NCI-H2171 treated with DMSO at 0.1 percent for 48 hours (cell line): ENCODE data around the gene LRMDA.
A peak's percentile ranks its signal among the peaks of the same experiment; 100 is the strongest.

Experiments
- DNase-seq: peaks from one replicate; lab custom pipeline; 2025; lab: John Stamatoyannopoulos, UW

Gene LRMDA

GRCh38 chr10:75402486-75403143 lies 28.8 kb upstream of the LRMDA start:
- DNase-seq: peak; percentile 87

GRCh38 chr10:75403144-75403938 lies 28.1 kb upstream of the LRMDA start:
- peak; percentile 63 for DNase-seq

DNA sequence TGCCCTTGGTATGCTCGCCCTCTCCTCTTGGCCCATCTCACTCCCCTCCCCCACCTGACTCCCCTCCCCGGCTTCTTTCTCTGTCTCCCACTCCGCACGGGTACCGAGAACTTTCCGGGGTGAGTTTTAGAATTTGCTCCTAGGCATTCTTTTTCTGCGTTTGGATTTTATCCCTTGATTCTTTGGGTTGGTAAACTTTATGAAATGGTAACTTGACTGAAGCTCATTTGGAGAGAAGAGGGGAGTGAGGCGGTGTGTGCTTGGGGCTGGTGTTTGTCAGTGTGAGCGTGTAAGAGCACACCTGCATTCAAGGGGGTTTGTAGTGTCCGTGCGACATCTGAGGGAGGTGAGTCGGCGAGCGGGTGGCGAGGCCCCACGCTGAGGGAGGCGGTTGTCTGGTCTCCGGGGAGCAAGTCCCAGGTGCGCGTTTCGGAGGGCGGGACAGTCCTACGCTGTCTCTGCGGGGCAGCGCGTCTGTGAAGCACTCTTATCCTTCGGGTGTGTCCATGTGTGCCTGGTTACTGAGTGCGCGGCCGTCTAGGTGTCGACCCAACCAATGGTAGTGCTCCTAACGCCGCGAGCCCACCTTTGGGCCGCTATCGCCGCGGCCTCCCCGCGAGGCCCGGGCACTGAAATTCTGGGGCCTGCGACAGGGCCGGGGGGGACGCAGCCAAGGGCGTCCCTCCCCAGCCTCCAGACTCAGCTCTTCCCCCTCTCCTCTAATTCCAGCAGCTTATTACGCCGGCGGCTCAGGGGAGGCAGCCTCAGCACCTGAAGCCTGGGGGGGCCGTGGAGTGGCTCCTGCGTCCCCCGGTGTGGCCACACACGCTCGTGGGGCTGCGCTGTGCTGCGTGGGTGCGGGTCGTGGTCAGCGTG lies 27.2 kb upstream of the LRMDA start:
- DNase-seq: peak; percentile 58

DNA sequence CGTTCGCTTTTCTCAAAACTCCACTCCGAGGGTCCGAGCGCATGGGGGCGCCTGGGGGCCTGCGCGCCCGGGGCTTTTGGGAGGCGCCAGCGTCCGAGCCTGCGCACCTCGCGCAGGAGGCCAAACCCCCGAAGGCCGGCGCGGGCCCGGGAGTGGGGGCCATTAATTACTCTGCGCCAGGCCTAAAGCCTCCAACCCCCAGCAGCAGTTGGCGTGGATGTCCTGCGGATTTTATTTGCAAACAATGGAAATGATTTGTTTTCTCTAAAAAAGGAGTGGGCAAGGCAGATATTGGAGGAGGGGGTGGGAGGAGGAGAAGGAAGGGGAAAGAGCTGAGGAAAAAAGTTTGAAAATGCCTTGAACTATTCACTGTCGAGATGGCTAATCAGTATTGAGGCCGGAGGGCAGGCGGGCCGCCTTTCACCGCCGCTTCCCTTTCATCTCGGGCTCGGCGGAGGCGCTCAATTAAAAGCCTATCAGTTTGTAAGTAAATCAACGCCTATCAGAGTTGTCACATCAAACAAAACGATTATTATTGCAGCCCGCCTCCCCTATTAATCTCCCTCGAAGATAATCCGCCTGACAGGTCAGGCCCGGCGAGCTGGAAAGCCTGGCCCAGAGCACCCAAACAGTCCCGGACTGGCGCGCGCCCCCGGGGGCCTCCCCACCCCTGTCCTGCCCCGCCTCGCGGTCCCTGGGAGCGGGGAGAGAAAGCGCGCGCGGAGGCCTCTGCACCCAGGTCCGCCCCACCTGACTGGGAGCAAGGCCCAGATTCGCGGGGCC lies 26.4 kb upstream of the LRMDA start:
- DNase-seq: no peak

DNA sequence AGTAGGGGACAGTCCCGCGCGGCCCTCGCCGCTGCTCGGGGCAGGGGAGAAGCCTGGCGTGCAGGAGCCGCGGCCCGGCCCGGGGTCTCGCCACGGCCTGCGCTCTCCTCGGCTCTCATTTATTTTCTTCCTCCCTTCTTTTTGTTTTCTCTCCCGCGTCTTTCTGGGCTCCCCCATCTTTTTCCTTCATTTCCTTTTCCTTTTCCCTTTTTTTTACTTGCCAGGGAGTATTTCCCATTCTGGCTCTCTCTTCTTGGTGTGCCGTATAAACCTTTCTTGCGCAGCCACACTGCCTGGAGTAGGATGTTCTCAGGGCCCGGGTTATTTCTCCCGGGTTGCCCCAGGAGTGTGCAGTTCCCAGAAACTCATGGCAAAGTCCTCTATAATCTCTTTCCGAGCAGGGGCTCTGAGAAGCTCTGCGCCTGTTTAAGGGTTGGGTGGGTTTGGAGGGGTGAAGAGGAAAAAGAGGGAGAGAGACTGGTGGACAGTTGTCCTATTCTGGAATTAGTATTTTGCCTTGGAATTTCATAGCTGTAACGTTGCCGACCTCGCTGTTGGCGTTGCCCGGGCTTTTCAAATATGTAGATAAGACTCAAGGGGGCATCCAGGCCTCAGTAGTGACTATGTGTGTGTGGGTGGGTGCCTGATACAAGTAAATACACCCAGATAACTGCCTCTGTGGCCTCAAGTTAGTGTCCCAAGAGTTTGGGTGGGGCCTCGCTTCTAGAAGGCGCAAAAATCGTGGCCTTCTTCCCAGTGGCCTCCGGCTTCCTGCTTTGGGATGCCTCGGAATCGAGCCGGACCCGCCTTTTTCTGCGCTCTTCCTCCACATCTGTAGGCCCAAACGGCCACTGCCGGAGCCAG lies 25.6 kb upstream of the LRMDA start:
- no peak for DNase-seq

- DNase-seq: no peak
Measured at GRCh38 chr10:75406462-75407223, 24.8 kb upstream of the LRMDA start.

DNA sequence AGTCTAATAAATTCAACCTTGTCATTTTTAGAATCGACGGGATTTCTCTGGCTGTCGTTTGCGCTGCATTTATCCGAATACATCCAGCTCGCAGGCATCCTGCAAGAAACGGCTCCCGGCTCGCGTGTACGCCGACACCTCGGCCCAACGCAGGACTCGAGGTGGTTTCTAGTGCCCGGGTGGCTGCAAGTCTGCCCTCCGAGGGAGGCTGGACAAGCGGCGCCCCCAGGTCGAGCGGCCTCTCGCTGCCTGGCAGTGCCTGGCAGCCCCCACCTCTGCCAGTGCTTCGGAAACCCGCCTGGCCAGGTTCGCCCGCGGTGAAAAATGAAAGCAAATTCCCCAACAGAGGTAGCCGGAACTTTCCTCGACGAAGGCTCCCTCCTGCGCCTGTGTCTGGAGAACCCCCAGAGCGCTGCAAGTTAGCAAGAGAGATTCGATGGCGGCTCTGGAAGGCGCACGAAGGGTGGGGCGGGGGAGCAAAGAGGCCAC lies 24.2 kb upstream of the LRMDA start:
- no peak for DNase-seq

DNA sequence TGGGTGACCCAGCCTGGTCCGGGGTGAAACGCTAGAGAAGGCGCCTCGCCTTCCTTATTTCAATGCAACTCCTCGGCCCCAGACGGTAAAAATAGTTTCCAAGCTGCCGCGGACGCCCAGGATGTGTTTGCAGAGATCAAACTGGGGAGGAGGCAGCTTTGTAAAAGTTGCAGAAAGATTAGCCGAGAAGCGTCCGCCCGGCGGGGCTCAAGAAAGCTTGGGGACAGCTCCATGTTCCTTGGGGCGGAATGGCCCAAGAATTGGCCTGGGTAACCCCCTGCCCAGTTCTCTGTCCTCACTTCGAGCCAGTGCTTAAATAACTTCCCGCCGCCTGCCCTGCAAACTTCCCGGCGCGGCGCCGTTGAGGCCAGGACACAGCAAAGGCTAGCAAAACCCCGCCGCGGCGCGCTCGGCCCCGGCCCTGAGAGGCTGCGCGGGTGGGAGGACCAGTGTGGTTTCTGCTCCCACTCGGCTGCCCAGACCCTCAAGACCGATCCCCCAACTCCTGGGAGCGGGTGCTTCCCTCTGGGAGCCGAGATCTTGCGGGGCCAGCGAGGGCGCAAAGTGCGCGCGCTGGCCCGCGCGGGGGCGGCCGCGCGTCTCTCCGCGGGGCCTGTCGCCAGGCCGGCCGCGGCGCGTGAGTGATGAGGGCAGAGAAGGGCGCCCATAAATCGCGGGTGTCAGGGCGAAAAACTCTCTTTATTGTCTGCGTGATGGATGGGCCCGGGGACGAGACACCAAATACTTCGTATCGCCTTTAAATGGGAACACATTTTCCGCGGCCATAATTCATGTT lies 23.5 kb upstream of the LRMDA start:
- DNase-seq: no peak

GRCh38 chr10:75408509-75408875 lies 22.9 kb upstream of the LRMDA start:
- no peak for DNase-seq

- peak; percentile 73 for DNase-seq
Measured at GRCh38 chr10:75408911-75409885, 22.2 kb upstream of the LRMDA start.

DNA sequence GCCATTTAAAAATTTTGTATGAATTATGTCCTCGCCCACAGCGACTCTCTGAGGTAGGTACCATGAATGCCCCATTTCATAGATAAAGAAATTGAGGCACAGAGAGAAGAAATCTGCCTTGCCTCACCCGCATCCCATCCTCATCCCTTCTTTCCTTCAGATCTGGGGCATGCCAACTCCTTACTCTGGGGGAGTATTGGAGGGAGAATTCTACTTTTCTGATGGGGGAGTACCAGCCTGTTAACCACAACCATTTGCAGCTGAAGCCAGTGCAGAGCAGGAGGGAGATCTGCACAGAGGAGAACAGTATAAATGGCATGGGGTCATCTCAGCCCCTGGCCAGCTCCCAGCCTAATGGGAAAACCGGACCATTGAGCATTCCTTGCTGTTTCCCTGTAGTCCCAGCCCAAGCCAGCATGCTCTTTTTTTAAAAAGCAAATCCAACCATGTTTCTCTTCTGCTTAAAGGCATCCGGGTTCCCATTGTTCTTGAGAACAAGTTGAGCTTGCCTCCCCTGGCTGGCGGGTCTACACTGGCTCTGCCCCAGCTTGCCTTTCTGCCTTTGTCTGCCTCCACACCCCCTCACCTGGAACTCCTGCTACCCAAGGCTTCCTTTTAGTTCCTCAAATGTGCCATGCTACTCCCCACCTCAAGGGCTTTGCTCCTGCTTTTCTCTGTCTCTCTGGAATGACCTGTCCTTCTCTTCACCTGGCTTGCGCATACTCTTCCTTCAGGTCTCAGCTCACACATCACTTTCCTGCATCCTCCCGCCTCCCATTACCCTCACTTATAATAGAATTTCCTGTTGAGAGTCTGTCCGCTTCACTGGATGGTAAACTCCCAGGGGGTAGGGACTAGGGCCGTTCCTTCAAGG lies 21.1 kb upstream of the LRMDA start:
- no peak for DNase-seq

GRCh38 chr10:75414527-75414926 lies 16.9 kb upstream of the LRMDA start:
- no peak for DNase-seq

GRCh38 chr10:75417522-75417927 lies 13.9 kb upstream of the LRMDA start:
- no peak for DNase-seq

DNA sequence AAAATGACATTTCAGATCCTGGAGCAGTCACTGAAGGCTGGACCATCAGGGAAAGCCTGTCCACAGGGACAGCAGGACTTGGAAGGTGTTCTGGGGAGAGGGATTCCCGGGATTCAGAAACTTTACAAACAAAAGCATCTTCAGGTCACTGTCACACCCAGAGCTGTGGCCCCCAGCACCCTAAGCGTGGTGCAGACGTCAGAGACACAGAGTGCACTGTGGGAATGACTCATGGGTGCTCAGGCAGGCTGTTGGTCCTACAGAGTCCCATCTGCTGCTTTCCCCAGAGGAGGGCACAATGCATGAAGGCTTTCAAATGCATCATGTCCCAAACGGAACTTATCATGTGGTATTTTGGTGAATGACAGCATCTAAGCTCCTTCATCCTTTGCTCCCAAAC lies 13.1 kb upstream of the LRMDA start:
- DNase-seq: no peak

DNA sequence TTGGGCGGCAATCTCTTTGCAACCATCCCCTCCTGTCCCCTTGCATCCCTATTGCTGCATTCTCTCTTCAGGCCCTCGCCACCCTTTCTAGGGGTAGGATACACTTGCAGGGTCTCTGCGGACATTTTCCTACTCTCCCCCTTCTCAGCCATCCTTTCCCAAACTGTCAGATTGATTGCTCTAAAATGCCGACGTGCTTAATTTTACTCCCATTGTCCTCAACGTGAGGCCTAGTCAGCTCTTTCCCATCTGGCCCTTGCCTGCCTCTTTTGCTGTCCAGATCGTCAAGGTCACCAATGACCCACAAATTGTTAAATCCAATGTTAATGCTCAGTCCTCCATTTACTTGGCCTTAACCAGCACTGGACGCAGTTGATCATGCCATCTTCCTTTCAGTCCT lies 12.7 kb upstream of the LRMDA start:
- no peak for DNase-seq

DNA sequence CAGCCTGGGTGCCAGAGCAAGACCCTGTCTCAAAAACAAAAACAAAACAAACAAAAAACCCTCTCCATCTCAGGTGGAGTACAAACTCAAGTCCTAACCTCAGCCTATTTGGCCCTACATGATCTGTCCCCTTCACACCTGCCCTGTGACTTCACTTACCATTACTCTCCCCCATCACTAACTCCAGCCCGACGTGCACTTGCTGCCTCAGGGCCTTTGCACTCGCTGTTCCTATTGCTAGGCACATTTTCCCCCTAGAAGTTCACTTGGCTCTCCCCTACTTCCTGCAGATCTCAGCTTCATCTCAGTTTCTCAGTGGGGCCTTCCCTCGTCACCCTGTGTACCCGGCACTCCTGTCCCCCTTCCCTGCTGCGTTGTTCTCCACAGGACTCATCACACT lies 8.5 kb upstream of the LRMDA start:
- DNase-seq: no peak

DNA sequence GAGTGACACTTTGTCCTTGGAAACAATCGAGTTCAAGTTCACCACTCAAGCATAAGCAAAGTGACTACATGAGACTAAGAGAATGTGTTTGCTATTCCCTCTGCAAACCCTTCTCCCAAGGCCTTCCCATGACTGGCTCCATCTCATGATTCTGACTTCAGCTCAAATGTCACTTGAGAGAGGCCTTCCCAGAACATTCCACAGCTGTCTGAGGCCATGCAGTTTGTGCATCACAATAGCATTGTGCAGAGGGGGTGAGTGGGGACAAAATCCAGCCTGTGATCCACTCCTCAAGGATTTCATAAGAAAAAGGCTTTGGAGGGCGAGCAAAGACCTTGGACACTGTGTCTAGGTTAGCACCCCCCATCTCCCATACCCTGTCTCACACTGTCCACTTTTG lies 6.9 kb upstream of the LRMDA start:
- DNase-seq: no peak
